HG03460 (cell line): ENCODE data around the gene CLEC6A.
"Not testable (repeated sequence)": the region's sequence is repeated elsewhere in the genome, so short reads cannot be mapped to it uniquely, and the experiment has no call there.

ENCODE experiments used
- ATAC-seq: cut with Tn5 transposase; IDR thresholded peaks from one replicate; pipeline ENCODE4 v1.9.1; 2021; ENCODE audit not compliant: unreplicated experiment

Gene CLEC6A

GRCh38 chr12:8455727-8456360, at the start of gene CLEC6A:
TSS of gene CLEC6A (plus strand) at chr12:8455962. CDS start at chr12:8456112, 150 bp downstream.
- ATAC-seq = peak; percentile 52

GRCh38 chr12:8419576-8419975, 36.2 kb upstream of the CLEC6A start:
- not testable (repeated sequence) for ATAC-seq

- ATAC-seq = no peak
These were observed 35.3 kb upstream of the CLEC6A start for GRCh38 chr12:8420506-8420905.

GRCh38 chr12:8444536-8445278, 11.1 kb upstream of the CLEC6A start:
- ATAC-seq = not testable (repeated sequence)

GRCh38 chr12:8445731-8446130, 10.0 kb upstream of the CLEC6A start:
- no peak for ATAC-seq

GRCh38 chr12:8446642-8447547, 8.9 kb upstream of the CLEC6A start:
- ATAC-seq = no peak

DNA sequence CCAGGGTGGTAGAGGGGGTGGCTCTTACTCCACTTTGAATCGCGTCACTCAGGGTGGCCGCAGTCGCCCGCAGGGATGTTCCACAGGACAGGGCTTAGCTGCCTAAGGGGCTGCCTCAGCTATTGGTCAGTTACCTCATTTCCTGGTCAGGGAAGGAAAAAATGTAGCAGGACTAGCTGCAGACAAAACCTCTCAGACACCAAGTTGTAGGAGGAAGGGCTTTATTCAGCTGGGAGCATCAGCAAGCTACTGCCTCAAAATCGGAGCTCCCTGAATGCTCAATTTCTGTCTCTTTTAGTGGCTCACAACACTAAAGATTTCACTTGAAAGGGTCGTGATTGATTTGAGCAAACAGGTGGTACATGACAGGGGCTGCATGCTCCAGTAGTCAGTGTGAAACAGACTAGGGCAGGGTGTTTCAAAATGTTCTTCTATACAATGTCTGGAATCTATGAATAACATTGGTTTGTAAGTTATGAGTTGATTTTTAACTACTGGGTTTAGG, 6.4 kb upstream of the CLEC6A start:
- ATAC-seq = no peak

DNA sequence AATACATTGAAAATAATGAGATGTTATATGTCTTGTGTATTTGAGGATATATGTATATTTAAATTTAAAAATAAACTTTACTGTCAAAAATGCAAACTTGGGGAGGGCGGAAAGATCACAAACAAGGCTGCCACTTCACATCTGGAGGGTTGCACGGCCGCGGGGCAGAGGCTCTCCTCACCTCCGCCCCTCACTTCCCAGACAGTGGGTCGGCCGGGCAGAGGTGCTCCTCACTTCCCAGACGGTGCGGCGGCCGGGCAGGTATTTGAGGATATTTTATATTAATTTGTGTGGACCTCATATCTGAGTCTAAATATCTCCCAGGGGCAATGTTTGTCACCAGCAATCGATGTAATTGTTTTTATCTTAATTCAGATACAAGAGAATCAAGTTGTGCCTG, 3.7 kb upstream of the CLEC6A start:
- no peak for ATAC-seq

DNA sequence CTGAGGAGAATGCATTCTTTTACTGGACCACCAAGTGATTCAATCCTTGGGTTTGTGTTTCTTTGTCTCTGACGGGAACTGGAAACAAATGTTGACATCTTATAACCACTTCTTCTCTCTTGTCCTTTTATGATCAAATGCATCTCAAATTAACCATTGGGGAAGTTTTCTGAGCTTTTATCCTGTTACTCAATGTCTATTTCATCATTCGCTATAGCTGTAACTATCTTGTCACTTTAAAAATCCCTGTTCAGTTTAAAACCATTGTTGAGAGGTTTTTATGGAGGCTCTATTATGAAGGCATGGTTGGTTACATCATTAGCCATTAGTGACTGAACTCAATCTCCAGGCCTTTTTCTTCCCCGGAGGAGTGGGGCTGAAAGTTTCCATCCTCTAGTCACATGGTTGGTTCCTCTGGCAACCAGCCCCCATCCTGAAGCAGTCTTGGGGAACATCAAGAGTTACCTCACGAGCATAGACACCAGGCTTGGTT, 2.7 kb upstream of the CLEC6A start:
- no peak for ATAC-seq

DNA sequence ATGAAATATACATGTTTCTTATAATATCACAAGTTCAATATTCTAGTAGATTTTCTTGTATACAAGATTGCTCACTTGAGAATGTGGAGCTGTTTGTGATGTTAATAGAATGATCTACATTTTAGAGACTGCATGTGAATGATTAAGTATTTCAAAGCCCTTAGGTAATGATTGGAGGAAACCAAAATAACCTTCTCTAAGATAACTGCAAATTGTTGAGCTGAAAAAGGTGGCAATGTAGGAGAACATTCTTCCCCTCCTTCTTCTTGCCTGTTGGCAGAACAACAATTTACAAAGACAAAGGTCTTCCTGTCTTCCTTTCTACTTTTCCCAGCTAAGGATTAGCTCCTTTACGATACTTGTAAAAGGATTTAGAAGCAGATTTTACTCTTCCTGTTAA, 2.0 kb upstream of the CLEC6A start:
- no peak for ATAC-seq

- ATAC-seq = no peak
These were observed 491 bp upstream of the CLEC6A start for GRCh38 chr12:8455271-8455670.

DNA sequence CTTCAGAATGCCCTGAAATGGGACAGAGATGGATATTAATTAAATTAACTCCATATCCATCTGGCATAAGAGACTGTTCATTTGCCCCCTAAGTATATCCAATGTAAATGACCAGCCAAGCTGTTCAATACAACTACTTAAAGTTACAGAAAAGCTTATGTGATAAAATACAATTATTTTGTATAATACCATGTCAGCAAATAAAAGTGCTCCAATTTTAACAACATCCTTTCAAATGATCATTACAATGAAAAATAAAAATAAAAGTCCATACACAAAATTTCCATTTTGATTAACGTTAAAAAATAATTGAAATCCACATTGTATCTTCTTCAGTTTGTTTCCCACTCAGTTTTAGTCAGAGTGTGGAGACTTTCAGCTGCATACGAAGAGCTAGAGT, 5.7 kb downstream of the CLEC6A start:
- ATAC-seq = no peak

DNA sequence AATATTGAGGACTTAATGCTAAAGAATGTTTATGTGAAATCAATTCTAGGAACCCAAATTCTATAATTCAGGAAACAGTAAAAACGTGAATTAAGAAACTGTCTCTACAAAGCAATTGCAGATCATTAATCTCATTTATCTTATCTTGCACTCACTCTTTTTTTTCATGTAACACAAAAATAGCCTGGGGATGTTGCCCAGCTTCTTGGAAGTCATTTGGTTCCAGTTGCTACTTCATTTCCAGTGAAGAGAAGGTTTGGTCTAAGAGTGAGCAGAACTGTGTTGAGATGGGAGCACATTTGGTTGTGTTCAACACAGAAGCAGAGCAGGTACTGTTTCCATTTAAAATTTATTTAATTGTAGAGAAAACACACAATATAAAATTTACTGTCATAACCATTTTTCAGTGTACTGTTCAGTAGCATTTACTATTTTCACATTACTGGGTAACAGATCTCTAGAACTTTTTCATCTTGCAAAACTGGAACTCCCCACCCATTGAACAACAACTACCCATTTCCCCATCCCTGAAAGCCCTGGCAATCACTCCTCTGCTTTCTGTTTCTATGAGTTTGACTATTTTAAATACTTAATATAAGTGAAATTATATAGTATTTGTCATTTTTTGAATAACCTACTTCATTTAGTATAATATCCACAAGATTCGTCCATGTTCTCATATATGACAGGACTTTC, 9.7 kb downstream of the CLEC6A start:
- no peak for ATAC-seq

GRCh38 chr12:8466241-8466640, 10.5 kb downstream of the CLEC6A start:
- ATAC-seq = no peak

DNA sequence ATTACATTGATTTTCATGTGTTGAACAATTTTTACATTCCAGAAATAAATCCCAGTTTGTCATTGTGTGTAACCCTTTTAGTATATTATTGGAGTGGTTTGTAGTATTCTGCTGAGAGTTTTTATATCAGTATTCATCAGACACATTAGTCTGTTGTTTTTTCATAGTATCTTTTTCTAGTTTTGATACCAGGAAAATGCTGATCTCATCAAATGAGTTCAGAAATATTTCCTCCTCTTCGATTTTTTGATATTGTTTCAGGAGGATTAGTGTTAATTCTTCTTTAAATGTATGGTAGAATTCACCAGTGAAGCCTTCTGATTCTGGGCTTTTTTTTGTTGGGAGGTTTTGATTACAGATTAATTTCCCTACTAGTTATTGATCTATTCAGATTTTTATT, 15.3 kb downstream of the CLEC6A start:
- ATAC-seq = no peak

GRCh38 chr12:8475508-8476203, 19.9 kb downstream of the CLEC6A start:
- no peak for ATAC-seq

DNA sequence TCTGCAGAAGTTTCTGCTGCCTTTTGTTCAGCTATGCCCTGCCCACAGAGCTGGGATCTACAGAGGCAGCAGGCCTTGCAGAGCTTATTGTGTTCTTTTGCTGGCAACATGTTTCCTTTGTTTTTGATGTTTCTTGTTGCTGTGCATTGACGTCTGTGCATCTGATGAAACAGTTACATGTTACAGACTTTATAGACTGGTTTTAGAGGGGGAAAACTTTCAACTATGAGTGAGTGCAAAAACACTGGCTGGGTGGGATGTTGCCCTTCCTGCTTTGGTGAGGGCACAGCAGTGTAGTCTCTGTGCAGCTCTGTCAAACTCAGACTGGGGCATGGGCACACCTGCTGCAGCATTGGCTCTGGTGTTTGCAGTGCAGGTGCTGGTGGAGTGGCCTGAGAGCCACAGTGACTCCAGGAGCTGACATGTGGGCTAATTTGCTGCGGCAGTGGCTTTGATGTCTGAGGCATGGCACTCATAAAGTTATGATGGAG, 26.9 kb downstream of the CLEC6A start:
- no peak for ATAC-seq

DNA sequence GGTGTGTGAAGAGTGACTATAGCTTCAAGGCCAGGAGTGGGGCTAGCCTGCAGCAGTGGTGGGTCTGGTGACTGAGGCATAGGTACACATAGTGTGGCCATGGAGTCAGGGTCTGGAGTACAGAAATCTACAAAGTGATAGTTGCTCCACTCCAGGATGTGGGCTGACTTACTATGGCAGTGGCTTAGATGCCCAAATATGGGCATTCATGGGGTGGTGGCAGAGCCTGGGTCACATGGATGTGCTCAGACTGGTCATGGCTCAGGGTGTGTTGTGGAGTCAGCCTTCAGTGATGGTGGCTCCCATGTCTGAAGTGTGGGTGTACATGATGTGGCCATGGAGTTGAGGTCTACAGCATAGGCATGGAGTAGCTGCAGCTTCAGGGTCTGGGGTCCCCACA, 27.3 kb downstream of the CLEC6A start:
- no peak for ATAC-seq

DNA sequence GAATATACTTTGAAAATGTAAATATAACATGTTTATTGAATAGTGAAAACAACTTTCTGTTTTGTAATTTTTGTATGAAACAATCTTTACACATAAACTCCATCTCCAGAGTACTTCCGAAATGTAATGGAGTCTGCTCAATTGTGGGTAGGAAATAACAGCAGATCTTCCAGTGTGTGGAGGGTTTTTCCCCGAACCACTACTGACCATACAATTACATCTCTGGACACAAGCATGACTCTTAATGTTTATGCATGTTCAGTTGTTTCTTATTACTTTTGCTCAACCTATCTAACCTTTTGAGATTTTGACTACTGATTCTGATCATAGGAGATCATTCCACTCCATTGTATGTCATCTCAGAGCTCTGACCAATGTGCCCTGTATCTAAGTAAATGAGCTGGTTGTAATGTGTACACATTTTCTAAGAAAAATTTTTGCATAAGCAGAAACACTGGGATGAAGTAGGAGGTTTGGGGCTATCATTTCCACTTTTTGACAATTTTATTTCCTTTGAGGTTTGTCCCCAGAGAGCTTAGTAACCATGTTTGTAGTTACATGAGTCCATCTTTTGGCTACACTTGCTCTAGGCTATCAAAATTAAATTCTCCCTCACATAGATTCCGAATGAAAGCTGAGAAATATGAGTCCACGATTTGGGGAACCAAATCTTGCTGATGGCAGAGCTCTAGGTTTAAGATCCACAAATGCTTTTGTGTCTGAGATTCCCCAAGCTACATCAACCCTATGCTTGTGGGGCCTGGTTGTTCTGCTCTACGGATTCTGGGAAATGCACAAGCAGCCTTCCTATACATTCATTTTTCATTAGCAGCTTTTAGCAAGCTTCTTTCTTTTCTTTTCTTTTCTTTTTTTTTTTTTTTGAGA, 36.1 kb downstream of the CLEC6A start:
- ATAC-seq = no peak
